MM.1S (cell line): ENCODE results near the gene RGL2.

ENCODE experiments used
- DNase-seq: peaks from one replicate; pipeline ENCODE4 v3.0.0-alpha.2; 2015
- H2AFZ ChIP-seq: fragments of 300-600 bp; sonication (generic); 2 replicates; pipeline ENCODE4 v1.6.0; 2016; ENCODE audit warnings: antibody characterized with exemption, low read length
- H3F3A ChIP-seq: fragments of 300-600 bp; sonication (generic); 2 replicates; pipeline ENCODE4 v1.6.1; 2016; ENCODE audit warnings: mild to moderate bottlenecking, antibody characterized with exemption, low read length, moderate library complexity, mixed read lengths; ENCODE audit not compliant: insufficient read depth
- H3K27ac ChIP-seq: fragments of 300-600 bp; sonication (generic); 2 replicates; pipeline ENCODE4 v1.5.1; 2016; ENCODE audit warnings: mild to moderate bottlenecking, low read length
- H3K27me3 ChIP-seq: fragments of 300-600 bp; sonication (generic); replicated peaks from 2 replicates; pipeline ENCODE4 v1.6.0; 2016; ENCODE audit warnings: low read length; ENCODE audit not compliant: insufficient read depth
- H3K36me3 ChIP-seq: fragments of 300-600 bp; sonication (generic); replicated peaks from 2 replicates; pipeline ENCODE4 v1.6.1; 2016; ENCODE audit warnings: mild to moderate bottlenecking, low read length, mixed read lengths; ENCODE audit not compliant: insufficient read depth
- H3K4me1 ChIP-seq: fragments of 300-600 bp; sonication (generic); 2 replicates; pipeline ENCODE4 v1.6.1; 2016; ENCODE audit warnings: low read length, mixed read lengths
- H3K4me2 ChIP-seq: fragments of 300-600 bp; sonication (generic); 2 replicates; pipeline ENCODE4 v1.6.0; 2016; ENCODE audit warnings: low read depth, low read length
- H3K4me3 ChIP-seq: fragments of 300-600 bp; sonication (generic); 2 replicates; pipeline ENCODE4 v1.5.1; 2016; ENCODE audit warnings: low read length, mixed read lengths
- H3K79me2 ChIP-seq: fragments of 300-600 bp; sonication (generic); 2 replicates; pipeline ENCODE4 v1.6.1; 2016; ENCODE audit warnings: mixed run types, low read length, mixed read lengths
- H3K9ac ChIP-seq: fragments of 300-600 bp; sonication (generic); 2 replicates; pipeline ENCODE4 v1.6.1; 2016; ENCODE audit warnings: low read length, mixed read lengths
- H3K9me2 ChIP-seq: fragments of 300-600 bp; sonication (generic); replicated peaks from 2 replicates; pipeline ENCODE4 v1.6.1; 2016; ENCODE audit warnings: mild to moderate bottlenecking, low read length, mixed read lengths; ENCODE audit not compliant: insufficient read depth
- H3K9me3 ChIP-seq: fragments of 300-600 bp; sonication (generic); replicated peaks from 2 replicates; pipeline ENCODE4 v1.6.1; 2016; ENCODE audit warnings: mild to moderate bottlenecking, low read length, mixed read lengths; ENCODE audit not compliant: insufficient read depth
- H4K20me1 ChIP-seq: fragments of 300-600 bp; sonication (generic); 2 replicates; pipeline ENCODE4 v1.6.1; 2016; ENCODE audit warnings: mild to moderate bottlenecking, low read length, moderate library complexity, mixed read lengths; ENCODE audit not compliant: insufficient read depth
- CTCF ChIP-seq: fragments of 300-600 bp; sonication (generic); IDR thresholded peaks from 2 replicates; pipeline ENCODE4 v1.5.1; 2016; ENCODE audit warnings: antibody characterized with exemption, low read length, mixed read lengths
- EZH2 ChIP-seq: fragments of 300-600 bp; sonication (generic); optimal IDR thresholded peaks from 2 replicates; pipeline ENCODE3; 2017; ENCODE audit warnings: low read depth, mild to moderate bottlenecking, antibody characterized with exemption, low read length, mixed read lengths
- EZH2phosphoT487 ChIP-seq: fragments of 300-600 bp; sonication (generic); IDR thresholded peaks from 2 replicates; pipeline ENCODE4 v1.6.1; 2018; ENCODE audit warnings: antibody characterized with exemption, low read length

The RGL2 gene

GRCh38 chr6:33323623-33323948 is 24.8 kb upstream of the RGL2 start:
- Histone ChIP-seq H4K20me1 (no peaks in the 10 kb centered on the region), H3K4me1 (peaks cover 26% of the 10 kb centered on the region), H3K27ac (peak overlapping the region; percentile 78), H3K9me2 (no peaks in the 10 kb centered on the region), H3K9ac (peak overlapping the region; percentile 95), H2AFZ (peak overlapping the region; percentile 80), H3K36me3 (peaks cover 9% of the 10 kb centered on the region), H3K27me3 (no peaks in the 10 kb centered on the region), H3F3A (peaks cover 23% of the 10 kb centered on the region), H3K4me2 (peak overlapping the region; percentile 97), H3K4me3 (peak overlapping the region; percentile 97), H3K79me2 (peaks cover 40% of the 10 kb centered on the region), H3K9me3 (no peaks in the 10 kb centered on the region)
- no peak for TF ChIP-seq EZH2phosphoT487
- no peak for TF ChIP-seq CTCF
- TF ChIP-seq EZH2: no peak
- DNase-seq: no peak

DNA sequence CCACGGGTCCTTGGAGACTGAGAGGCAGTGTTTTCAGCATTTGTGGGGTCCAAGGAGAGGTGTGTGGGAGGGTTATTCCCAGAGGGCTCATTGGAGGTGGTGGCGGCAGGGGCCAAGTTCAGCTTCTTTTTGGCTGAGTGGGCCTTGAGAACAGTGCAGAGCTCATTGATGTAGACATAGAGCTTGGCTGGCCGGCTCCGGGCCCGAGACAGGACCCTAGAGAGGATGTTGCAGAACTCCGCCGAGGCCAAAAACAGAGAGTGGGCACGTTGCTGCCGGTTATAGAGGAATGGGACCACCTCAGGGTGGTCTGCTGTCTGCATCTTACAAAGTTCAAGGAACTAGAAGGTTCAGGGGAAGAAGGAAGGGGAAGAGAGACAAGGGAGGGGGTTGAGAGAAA is 22.5 kb upstream of the RGL2 start:
- peaks cover 50% of the 10 kb centered on the region for H3K79me2 ChIP-seq
- H3K36me3 ChIP-seq: peaks cover 9% of the 10 kb centered on the region
- no peaks in the 10 kb centered on the region for H3K9me3 ChIP-seq
- H3F3A ChIP-seq: peaks cover 36% of the 10 kb centered on the region
- H3K27ac ChIP-seq: no peak overlapping the region
- H3K4me1 ChIP-seq: peaks cover 34% of the 10 kb centered on the region
- no peaks in the 10 kb centered on the region for H4K20me1 ChIP-seq
- DNase-seq: no peak
- H3K9me2 ChIP-seq: no peaks in the 10 kb centered on the region
- H3K4me3 ChIP-seq: no peak overlapping the region
- no peak overlapping the region for H3K9ac ChIP-seq
- no peak for TF ChIP-seq EZH2phosphoT487
- TF ChIP-seq CTCF: no peak
- TF ChIP-seq EZH2: no peak
- peak overlapping the region; percentile 95; the same call in 1 of the 2 replicates for H3K4me2 ChIP-seq
- no peaks in the 10 kb centered on the region for H3K27me3 ChIP-seq
- H2AFZ ChIP-seq: no peak overlapping the region

- Histone ChIP-seq H3K9me3 (no peaks in the 10 kb centered on the region), H3K79me2 (peaks cover 57% of the 10 kb centered on the region), H3K4me1 (peaks cover 36% of the 10 kb centered on the region), H3K4me2 (no peak overlapping the region), H3K9me2 (no peaks in the 10 kb centered on the region), H3K27ac (no peak overlapping the region), H3K9ac (no peak overlapping the region), H3K27me3 (no peaks in the 10 kb centered on the region), H3K4me3 (no peak overlapping the region), H3F3A (peaks cover 36% of the 10 kb centered on the region), H3K36me3 (peaks cover 9% of the 10 kb centered on the region), H2AFZ (no peak overlapping the region), H4K20me1 (no peaks in the 10 kb centered on the region)
- DNase-seq: no peak
- TF ChIP-seq EZH2: no peak
- no peak for TF ChIP-seq CTCF
- TF ChIP-seq EZH2phosphoT487: no peak
These were observed 21.8 kb upstream of the RGL2 start for GRCh38 chr6:33320315-33321181.
